CD4-positive, alpha-beta T cell treated with Interleukin-10 for 1 hour (primary cell): ENCODE data around the gene USO1.
"Not testable (repeated sequence)": the region's sequence is repeated elsewhere in the genome, so short reads cannot be mapped to it uniquely, and the experiment has no call there.

Experiments
- DNase-seq: peaks from one replicate; pipeline ENCODE4 v3.0.0-alpha.2; 2020

The USO1 gene

GRCh38 chr4:75724066-75724866 is at the start of gene USO1:
Gene USO1 (plus strand): TSS chr4:75724577. CDS start chr4:75724820, 243 bp downstream.
- peak; percentile 100 for DNase-seq

DNA sequence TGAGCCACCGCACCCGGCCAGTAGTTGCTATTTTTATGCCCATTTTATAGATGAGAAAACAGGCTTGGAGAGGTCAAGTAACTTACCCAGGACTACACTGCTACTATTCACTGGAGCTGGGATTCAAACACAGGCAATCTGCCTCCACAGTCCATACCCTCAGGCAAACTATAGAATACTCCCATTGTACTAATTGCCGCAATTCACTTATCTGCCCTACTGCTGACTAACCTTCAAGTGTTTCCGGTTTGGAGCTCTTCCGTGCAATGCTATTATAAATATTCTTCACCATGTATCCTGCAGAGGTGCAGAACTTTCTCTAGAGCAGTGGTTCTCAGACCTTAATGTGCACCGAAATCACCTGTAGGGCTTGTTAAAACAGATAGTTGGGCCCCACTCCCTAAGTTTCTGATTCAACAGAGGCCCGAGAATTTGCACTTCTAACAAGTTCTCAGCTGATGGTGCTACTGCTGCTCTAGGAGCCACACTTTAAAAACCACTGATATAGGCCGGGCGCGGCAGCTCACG is 49.3 kb upstream of the USO1 start:
- DNase-seq = no peak

DNA sequence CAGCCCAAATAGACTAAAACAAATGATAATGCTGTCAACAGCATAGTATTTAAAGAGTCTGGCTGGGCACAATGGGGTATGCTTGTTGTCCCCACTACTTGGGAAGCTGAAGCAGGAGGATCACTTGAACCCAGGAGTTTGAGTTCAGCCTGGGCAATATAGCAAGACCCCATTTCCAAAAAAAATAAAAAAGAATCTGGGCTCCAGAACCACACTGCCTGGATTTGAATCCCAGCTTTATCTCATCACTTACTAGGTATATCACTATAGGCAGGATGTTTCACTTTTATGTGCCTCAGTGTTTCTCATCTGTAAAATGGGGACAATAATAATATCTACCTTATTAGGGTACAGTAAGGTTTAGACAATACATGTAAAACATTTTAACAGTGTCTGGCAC is 45.9 kb upstream of the USO1 start:
- no peak for DNase-seq

DNA sequence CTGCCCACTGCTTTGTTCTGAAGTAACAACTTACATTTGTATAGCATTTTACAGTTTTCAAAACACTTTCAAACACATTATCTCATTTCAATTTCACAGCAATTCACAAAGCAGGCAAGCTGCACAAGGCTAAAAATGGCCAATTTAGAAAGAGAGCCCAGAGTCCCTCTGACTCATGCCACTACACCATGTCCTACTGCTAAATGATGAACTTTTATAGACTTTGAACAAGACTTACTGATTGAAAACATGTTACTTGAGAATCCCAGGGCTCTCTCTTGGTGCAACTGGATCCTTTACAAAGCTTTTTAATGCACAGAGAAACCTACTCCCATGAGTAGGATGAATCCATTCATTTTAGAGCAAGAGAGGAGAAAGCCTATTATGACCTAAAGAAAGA is 45.4 kb upstream of the USO1 start:
- no peak for DNase-seq

- no peak for DNase-seq
These were observed 44.4 kb upstream of the USO1 start for GRCh38 chr4:75679876-75680575.

- DNase-seq = no peak
These were observed 40.8 kb upstream of the USO1 start for GRCh38 chr4:75683482-75684155.

- DNase-seq = no peak
These were observed 38.7 kb upstream of the USO1 start for GRCh38 chr4:75685546-75686189.

DNA sequence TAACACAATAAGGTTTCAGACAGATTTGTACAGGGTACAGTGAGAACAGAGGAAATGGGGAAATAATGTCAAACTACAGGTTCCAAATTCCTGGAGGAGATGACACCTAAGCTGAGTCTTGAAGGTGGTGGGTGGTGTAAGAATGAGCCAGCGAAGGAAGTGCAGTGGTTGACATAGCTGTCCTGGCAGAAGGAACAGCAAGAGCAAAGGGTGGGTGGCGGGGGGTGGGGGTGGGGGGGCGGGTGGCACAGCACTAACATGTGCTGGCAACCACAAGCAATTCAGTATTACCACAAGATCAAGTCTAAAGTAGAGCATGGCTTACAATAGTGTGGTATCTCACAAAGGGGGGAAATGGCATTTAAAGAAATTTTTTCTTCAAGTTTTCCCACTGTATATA is 38.0 kb upstream of the USO1 start:
- peak; percentile 32 for DNase-seq

GRCh38 chr4:75687125-75687524 is 37.3 kb upstream of the USO1 start:
- DNase-seq = not testable (repeated sequence)

DNA sequence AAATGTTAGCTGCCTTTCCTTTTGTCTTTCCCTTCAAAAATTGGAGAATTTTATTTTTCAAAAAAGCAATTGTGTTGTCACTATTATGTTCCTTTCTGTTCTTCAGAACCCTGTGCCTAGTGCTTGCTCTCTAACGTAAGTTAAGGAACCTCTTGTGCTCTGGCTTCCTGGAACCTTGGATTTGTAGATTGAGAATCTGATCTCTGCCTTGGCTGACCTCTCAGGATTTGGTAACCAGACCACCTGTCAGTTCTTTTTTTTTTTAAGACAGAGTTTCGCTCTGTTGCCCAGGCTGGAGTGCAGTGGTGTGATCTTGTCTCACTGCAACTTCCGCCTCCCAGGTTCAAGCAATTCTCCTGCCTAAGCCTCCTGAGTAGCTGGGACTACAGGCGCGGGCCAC is 32.3 kb upstream of the USO1 start:
- not testable (repeated sequence) for DNase-seq

DNA sequence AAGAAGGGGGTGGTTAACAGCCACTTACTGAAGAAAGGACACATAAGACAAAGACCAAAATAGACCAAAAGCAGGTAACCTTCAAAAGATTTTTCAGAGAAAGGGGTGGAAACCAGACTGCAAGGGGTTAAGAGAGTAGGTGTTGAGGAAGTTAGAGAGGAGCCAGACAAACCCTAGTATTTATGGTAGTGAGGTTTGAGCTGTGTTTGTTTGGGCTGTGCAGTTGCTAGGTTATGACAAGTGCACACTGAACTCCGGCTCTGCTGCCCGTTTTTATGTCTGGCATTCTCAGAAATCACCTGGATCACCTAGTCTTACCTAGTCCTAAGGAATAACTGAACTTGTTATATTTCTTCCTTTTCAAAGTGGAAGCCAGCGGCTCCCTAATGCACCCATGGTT is 28.3 kb upstream of the USO1 start:
- DNase-seq = peak; percentile 48

DNA sequence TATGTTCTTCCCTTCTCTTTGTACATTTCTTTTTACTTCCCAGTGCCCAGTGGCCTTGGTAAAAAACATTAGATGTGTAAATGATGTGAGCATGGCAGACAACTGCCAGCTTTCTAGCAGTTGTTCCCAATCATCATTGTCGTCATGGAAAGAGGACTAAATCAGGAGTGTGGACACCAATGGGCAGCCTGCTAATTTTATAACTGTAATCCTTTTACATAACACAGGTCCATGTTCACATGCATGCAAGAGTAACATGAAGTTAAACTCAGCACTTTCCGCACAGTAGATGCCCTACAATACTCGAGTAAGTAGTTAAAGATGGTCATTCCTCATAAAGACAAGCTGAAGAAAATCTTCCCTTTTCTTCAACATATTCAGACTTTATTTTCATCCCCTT is 27.8 kb upstream of the USO1 start:
- DNase-seq = no peak

DNA sequence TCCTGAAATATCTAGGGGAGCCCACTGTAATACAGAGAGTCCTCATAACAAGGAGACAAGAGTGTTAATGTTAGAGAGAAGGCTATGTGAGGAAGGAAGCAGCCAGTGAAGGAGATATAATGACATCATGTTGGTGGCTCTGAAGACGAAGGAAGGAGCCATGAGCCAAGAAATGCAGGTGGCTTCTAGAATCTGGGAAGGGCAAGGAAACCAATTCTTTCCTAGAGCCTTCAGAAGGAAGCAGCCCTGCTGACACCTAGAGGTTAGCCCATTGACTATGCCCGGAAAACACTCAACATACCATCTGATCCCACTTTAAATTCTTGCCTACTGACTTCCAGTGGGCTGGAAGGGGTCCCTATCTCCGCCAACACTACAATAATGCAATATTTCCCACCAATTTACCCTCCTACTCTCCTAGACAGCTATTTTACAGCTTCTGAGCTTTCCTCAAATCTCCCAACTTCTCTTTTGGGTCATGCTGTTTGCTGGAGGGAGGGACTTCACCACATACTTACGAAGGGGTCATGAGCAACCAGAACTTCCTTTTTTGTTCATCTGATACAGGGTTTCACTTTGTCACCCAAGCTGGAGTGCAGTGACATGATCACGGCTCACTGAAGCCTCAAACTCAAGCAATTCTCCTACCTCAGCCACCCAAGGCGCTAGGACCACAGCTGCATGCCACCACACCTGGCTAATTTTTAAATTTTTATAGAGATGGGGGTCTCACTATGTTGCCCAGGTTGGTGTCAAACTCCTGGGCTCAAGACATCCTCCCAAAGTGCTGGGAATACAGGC is 26.0 kb upstream of the USO1 start:
- DNase-seq = peak; percentile 31

DNA sequence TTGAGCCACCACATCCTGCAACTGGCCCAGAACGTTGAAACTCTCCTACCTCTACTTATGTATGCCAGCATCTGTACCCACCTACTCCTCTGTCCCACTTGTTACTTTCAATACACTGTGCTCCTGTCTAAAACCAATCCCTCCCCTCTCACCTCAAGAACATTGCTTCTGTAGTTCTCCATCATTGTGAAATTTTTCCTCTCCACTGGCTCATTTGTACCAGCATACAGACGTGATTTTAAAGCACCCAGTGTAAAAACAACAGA is 25.5 kb upstream of the USO1 start:
- DNase-seq = no peak

- DNase-seq = no peak
These were observed 25.1 kb upstream of the USO1 start for GRCh38 chr4:75699299-75699698.

DNA sequence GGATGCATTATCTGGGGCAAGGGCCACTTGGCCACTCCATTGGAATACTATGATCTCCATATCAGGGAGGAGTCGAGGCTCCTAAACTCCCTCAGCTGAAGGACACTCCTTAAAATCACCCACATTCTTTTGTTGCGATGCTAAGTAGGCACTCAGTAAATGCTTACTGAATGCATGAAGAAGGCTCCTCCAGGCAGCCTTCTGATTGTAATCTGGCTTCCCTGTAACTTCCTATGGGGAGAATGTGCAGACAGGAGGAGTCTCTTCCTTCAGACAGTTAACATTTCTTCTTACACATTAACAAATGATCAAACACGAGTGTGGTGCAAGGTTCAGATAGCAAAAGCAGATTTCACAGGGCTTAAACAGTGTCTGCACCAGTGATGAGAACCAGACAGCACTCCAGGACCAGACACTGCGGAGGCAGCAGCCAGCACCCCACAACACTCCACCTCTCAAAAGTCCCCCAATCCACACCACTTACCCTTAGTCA is 21.4 kb upstream of the USO1 start:
- no peak for DNase-seq

- no peak for DNase-seq
These were observed 19.0 kb upstream of the USO1 start for GRCh38 chr4:75705198-75705977.

DNA sequence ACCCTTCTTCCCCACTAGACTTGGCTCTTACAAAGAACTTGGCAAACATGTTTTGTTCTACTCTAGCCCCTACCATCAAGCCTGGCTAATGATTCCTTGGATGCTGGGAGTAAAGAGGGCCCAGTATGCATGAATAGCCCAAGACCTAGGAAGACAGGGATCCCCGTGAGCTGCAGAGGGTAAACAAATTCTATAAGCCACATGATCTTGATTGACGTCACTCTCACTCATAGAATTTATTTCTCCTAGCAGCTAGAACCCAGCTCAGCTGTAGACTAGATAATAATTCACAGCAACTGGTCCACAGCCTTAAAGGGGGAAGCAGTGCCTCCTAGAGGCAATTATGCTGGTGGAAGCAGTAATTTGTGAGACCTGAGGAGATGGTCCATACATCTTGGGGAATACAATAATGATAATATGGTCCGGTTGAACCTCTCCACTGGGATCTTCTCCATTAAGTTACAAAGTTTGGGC is 16.1 kb upstream of the USO1 start:
- DNase-seq = peak; percentile 72

- no peak for DNase-seq
These were observed 14.1 kb upstream of the USO1 start for GRCh38 chr4:75710246-75710645.

DNA sequence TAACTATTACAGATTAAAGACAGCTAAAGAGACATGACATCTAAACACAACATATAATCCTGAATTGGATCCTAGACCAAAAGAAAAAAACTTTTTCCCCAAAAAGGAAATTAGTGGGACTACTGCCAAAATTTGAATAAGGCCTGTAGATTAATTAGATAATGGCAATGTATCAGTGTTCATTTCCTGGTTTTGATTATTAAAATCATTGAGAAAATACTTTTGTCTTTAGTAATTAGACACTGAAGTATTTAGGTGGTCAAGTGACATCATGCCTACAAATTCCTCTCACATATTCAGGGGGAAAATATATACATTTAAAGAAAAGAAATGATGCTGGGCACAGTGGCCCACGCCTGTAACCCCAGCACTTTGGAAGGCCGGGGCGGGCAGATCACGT is 10.4 kb upstream of the USO1 start:
- no peak for DNase-seq

DNA sequence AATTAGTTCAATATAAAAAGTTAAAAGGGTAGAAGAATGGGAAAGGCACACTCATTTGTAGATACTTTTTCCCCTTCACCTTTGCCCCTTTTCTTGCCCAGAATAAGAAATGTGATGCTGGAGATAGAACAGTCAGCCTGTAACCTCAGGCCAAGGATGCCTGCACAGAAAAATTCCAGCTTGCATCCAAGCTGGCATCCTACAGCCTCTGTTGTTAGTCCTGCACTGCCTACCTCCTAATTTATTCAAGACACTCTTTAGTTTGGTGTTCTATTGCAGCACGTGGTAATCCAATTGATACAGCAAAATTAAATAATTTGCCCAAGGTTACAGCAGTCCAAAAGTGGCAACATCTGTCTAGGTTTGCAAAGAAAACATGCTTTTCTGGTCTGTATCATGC is 9.7 kb upstream of the USO1 start:
- no peak for DNase-seq
